Measurements from ENCODE around the gene ITPK1. TPM values are rescaled to one million over a fixed set of nuclear protein-coding genes. Genes with fewer than 3 reads are reported as not detected.

ITPK1 gene
- total RNA-seq, 1 experiment from 2014 or later = 27.5 TPM

DNA sequence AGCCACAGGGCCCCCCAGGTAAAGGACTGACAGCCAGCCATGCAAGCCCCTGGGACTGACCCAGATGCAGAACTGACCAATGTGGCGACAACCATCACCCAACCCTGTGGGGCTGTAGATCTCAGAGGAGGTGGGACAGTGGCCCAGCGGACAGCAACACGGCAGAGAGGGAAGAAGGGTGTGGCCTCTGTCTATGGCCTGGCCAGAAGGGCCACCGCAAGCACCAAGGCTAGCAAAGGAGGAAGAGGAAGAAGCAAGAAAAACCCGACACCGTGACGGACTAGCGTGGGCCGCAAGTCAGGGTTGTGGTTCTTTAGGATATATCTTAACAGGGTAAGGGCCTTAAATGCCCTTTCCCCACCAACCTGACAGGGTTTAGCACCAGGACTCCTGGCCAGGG, 71.2 kb downstream of the ITPK1 start:
- DNase-seq (ENCODE audit: low read depth) = no peak

DNA sequence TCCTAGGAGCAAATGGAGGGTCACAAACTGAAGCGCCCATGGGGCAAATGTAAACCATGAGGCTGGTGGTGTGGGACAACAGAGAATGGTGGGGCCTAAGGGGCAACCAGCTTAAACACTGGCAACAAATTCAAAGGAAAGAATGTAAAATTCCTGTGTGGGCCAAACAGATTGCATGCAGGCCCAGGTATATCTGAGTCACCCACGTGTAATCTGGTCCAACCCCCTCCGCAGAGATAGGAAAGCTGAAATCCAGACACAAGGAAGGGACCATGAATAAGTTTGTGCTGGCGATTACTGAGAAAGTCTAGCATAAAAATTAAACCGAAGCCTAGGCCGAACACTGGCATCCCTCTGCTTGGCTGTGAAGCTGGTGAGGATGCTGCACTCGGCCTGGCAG, 71.6 kb downstream of the ITPK1 start:
- no peak for DNase-seq (ENCODE audit: low read depth)

DNA sequence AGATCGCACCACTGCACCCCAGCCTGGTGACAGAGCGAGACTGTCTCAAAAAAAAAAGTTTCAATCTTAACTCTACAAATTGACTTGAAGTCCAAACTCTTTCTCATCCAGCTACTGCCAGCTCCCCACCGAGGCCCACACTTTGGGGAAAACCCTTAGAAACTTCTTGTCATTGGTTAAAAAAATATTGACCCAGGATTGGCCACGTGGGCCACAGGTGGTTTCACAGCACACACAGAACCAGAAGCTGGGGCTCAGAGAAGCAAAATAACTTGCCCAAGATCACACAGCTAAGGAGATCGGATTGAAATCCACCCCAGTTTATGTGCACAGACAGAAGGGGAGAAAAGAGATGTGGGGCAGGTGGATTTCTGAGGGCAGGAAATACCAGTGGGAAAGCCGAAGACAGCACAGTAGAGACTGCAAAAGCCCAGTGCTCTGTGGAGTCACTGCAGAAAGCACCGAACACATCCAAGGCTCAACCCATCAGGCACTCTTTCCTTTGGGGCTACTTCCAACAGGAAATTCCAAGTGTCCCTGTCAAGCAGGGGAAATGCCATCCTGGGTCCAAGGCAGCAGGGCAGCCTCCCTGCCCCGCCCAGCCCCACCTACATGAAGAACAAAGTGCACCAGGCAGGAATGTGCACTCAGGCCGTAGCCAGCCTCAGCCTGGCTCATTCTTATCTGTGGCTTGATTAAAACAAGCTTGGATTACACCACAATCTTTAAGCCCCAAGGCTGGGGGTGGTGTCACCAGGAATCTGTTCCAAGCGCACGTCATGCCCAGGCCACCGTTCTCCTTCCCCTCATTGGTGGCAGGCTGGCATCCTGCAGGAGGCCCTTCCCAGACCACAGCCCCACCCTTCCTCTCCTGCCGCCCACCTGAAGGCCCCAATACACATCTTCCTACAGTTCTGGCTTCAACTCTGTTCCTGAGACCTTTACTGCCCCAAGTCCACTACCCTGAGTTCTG, 72.5 kb downstream of the ITPK1 start:
- DNase-seq (ENCODE audit: low read depth) = peak; percentile 68

DNA sequence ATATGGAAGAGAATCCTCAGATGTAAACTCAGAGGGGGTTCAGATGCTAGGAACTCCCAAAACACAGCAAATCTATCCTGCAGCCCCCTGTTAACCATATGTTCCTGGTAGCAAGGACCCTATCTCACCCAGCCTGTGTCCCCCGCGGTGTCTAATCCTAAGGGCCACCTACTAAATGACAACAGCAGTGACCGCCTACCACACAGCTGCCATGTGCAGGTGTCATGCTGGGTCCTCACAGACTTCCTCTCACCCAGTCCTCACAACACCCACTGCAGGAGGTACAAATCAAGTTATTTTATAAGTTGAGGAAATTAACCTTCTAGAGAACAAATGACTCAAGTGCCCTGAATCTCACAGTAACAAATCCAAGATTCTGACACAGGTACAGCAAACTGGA, 73.9 kb downstream of the ITPK1 start:
- DNase-seq (ENCODE audit: low read depth) = no peak

- DNase-seq (ENCODE audit: low read depth) = no peak
Measured at GRCh38 chr14:93040982-93041381, 74.7 kb downstream of the ITPK1 start.

GRCh38 chr14:93040443-93040842, 75.3 kb downstream of the ITPK1 start:
- no peak for DNase-seq (ENCODE audit: low read depth)

- DNase-seq (ENCODE audit: low read depth) = no peak
Measured at GRCh38 chr14:93039649-93040315, 75.9 kb downstream of the ITPK1 start.

- DNase-seq (ENCODE audit: low read depth) = no peak
Measured at GRCh38 chr14:93037351-93037750, 78.4 kb downstream of the ITPK1 start.

DNA sequence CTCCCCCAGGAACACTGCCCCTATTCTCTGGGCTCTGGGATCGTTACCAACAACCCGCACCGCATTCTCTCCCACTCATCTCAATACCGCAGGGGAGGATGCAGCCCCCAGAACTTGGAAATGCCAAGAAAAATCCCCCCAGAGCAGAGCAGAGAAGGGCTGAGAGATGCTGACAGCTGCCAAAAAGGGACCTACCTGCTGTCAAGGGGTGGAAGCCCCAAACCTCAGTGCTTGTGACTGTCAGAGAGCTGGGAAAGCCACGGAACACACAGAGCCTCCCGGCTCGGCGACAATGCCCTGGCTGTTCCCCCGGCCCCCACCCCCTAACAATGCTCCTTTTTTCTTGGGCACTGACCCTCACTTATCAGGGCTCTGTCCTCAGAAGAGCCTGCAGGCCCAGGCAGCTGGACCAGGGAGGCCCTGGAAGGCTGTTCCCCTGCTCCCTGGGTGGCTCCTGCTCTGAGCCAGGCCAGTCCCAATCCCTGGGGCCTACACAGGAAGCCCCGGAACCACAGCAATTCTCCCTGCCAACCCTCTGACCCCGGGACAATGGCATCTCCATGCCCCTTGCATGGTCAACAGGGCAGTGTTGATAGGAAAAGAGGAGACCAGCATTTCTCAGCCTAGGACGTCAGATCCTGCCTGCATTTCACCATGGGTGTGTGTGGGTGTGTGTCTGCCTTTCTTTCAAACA, 78.9 kb downstream of the ITPK1 start:
- no peak for DNase-seq (ENCODE audit: low read depth)

DNA sequence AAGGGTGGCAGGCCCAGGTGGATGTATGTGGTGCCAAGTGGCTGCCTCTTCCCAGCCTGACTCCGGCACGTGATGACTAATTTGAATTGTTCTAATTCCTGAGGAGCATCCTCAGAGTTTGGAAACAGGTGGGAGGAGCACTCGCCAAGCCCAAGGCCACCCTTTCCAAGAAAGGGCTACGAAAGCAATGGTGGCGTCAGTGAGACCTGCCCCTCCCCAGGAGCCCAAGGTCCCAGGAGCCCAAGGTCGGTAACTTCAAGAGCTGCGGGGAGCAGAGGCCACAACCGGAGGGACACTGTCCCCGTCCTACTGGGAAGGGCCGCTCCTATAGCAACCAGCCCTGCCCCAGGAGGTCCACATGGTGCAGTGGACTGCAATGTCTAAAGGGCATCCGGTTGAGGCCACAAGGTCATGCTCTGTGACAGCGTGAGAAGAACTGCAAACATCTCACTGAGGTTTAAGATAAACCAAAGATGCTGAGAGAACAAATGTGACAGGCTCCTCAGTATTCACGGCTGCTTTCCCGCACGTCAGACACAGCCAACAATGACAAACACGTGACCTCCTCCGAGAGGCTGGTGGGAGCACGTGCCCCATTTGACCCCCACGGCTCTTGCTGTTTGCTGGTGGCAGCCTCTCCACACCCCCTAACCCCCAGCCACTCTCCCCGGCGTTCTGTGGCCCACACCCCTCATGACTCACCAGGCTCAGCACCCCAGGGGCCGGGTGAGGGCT, 79.6 kb downstream of the ITPK1 start:
- peak; percentile 51 for DNase-seq (ENCODE audit: low read depth)

GRCh38 chr14:93035585-93035916, 80.2 kb downstream of the ITPK1 start:
- DNase-seq (ENCODE audit: low read depth) = no peak

DNA sequence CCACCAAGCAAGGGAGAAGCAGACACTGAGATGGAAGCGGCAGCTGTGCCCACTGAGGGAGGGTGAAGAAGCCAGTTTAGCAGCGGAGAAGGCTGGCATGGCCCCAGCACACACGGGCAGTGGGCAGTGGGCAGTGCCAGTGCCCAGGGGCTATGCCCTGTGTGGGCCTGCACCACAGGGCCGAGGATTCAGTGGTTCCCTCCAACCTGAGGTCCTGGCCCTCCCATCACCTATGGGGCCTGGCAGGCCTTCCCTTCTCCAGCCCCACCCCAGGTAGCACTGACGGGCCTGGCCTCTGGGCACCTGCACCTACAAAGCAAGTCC, 81.1 kb downstream of the ITPK1 start:
- no peak for DNase-seq (ENCODE audit: low read depth)

DNA sequence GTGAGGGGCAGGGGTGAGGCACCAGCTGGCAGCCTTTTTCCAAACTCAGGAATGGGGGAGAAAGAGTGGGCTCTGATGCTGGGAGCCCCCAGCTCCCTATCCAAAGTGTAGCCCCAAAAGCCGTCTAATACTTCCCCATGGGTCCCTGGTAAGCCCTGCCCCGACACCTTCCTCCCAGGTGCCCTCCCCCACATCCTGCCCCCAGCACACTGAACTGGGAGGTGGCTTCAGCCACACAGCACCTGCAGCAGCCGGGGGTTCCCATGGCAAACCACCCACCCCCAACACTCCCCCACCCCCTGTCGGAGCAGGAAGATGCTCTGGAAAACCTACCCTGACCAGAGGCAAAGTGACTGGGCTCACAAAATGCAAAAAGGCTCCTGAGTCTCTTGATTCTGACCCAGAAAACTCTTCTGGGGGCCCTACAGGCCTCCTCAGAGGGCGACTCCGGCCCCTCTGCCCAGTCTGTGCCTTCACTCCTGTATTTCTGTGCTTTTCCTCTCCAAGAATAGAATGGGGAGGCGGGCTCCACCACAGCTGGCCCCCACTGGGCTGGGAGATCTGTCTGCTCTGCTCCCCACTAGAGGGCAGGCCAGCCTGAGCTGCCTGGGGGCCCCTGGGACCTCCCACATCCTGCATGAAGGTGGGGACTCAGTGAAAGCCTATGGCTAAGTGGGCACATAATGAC, 81.6 kb downstream of the ITPK1 start:
- no peak for DNase-seq (ENCODE audit: low read depth)

- no peak for DNase-seq (ENCODE audit: low read depth)
Measured at GRCh38 chr14:93033084-93033982, 82.4 kb downstream of the ITPK1 start.

DNA sequence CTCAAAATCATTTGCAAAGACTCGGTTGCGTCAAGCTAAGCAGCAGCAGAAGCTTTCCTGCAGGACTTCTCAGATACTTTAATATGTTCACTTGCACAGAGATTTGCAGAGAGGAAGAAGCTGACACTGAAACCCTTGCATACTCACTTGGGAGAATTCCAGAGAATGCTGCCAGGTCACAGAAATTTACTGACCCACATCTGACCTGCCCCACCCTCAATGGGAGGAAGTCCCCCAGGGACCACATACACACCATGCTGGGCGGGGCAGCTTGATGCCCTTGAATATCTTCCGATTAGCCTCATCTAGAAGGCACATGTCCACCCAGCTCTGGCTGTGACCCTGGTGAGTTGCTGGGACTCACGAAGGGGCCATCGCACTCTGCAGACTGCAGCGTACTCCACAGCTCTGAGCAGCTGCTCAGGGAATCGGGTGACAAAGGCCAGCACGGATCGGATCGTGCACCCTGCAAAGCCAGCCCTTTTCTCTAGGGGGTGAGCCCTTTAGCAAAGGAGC, 83.2 kb downstream of the ITPK1 start:
- peak; percentile 40 for DNase-seq (ENCODE audit: low read depth)

DNA sequence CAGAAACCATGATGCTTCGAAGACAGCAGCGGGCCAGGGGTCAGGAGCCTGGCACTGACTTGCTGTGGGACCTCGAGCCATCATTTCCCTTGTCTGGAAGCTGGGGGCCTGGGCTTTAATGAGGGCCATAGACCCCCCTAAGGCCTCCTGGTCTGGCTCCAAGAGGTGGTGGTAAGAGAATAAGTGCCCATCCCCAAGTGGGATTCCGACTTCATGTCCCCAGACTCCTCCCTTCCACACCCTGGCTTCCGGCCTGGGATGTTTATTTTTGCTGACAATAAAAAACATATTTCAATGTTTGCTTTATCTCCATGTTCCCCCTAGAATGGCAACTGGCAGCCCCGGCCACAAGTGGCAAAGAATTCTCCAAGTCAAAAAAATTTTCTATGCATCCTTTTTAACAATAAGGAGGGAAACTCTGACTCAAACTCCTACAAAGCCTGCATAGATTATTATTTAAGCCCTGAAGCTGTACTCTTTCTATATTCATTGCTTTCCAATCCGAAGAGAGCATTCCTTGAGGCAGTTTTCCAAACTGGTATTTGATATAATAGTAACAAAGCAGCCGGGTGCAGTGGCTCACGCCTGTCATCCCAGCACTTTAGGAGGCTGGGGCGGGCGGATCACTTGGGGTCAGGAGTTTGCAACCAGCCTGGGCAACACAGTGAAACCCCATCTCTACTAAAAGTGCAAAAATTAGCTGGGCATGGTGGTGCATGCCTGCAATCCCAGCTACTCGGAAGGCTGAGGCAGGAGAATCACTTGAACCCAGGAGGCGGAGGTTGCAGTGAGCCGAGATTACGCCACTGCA, 84.0 kb downstream of the ITPK1 start:
- no peak for DNase-seq (ENCODE audit: low read depth)

GRCh38 chr14:93030761-93031160, 85.0 kb downstream of the ITPK1 start:
- DNase-seq (ENCODE audit: low read depth) = no peak

GRCh38 chr14:93029911-93030508, 85.7 kb downstream of the ITPK1 start:
- DNase-seq (ENCODE audit: low read depth) = no peak

- DNase-seq (ENCODE audit: low read depth) = no peak
Measured at GRCh38 chr14:93029417-93029816, 86.3 kb downstream of the ITPK1 start.

All from LHCN-M2 (cell line).